Astrocyte (in vitro differentiated cells and primary cell): ENCODE measurements around the gene PVALB.

ENCODE experiments used
- CTCF ChIP-seq: IDR thresholded peaks from 2 replicates; pipeline ENCODE4 v1.5.1; 2011; ENCODE audit warnings: low read depth, mild to moderate bottlenecking, inconsistent platforms, low read length, moderate library complexity; ENCODE audit not compliant: insufficient read depth
- EZH2 ChIP-seq: IDR thresholded peaks from 2 replicates; pipeline ENCODE4 v1.6.1; 2012; ENCODE audit warnings: mild to moderate bottlenecking, low read length, inconsistent platforms; ENCODE audit not compliant: insufficient read depth

- no peak for TF ChIP-seq CTCF
- TF ChIP-seq EZH2 = no peak
These were observed 26.2 kb downstream of the PVALB start for GRCh38 chr22:36790648-36791047.
